Regular cardiac myocyte (primary cell): ENCODE data around the gene UNC93A. TPM values are rescaled to one million over a fixed set of nuclear protein-coding genes. Genes with fewer than 3 reads are reported as not detected.

ENCODE experiments used
- total RNA-seq: library from RNA; depleted of rRNA; stranded (reverse); fragments of >200 nt; gene quantifications from 2 replicates; pipeline ENCODE4 v1.2.3, GENCODE V29; 2014

Gene UNC93A
- total RNA-seq: not detected in 2 replicates

GRCh38 chr6:167290786-167291622 lies at the start of gene UNC93A:
UNC93A (plus strand) TSS chr6:167291315; CDS start chr6:167291490, 175 bp downstream.

Other genes starting within 250 kb of the UNC93A start
- gene CCR6, start 168.2 kb upstream of the UNC93A start, total RNA-seq: not detected in 2 replicates
- not detected in 2 replicates for gene GPR31, start 133.3 kb upstream of the UNC93A start, total RNA-seq
- gene TTLL2, start 33.8 kb downstream of the UNC93A start, total RNA-seq: not detected in 2 replicates